Endodermal cell (in vitro differentiated cells): ENCODE measurements around the gene TTLL12. TPM values are rescaled to one million over a fixed set of nuclear protein-coding genes. Genes with fewer than 3 reads are reported as not detected.

Experiments
- DNase-seq: peaks from one replicate; pipeline ENCODE4 v3.0.0-alpha.2; 2017
- H3K27ac ChIP-seq: 2 replicates; pipeline ENCODE4 v1.5.1; 2013; ENCODE audit warnings: mild to moderate bottlenecking, low read depth, low read length, moderate library complexity
- H3K27me3 ChIP-seq: 2 replicates; pipeline ENCODE4 v1.6.1; 2013; ENCODE audit warnings: mild to moderate bottlenecking, low read length, moderate library complexity; ENCODE audit not compliant: insufficient read depth, control insufficient read depth, poor library complexity, severe bottlenecking
- H3K36me3 ChIP-seq: 2 replicates; pipeline ENCODE4 v1.7.0; 2013; ENCODE audit warnings: mild to moderate bottlenecking, low read length, moderate library complexity; ENCODE audit not compliant: control insufficient read depth, insufficient read depth
- H3K4me1 ChIP-seq: one replicate; pipeline ENCODE4 v1.7.0; 2013; ENCODE audit warnings: low read length; ENCODE audit not compliant: control insufficient read depth, insufficient read depth
- H3K4me3 ChIP-seq: 2 replicates; pipeline ENCODE4 v1.5.1; 2013; ENCODE audit warnings: mild to moderate bottlenecking, low read length, moderate library complexity
- H3K9ac ChIP-seq: 2 replicates; pipeline ENCODE4 v1.6.1; 2013; ENCODE audit warnings: mild to moderate bottlenecking, low read length, moderate library complexity; ENCODE audit not compliant: poor library complexity, severe bottlenecking; ENCODE audit errors: extremely low read depth
- H3K9me3 ChIP-seq: 2 replicates; pipeline ENCODE4 v1.6.1; 2013; ENCODE audit warnings: mild to moderate bottlenecking, low read length, moderate library complexity; ENCODE audit not compliant: control insufficient read depth
- H3K27ac Mint-ChIP-seq: 2 replicates; pipeline ENCODE4 v1.8.0; 2020; ENCODE audit warnings: mixed read lengths
- H3K27me3 Mint-ChIP-seq: 2 replicates; pipeline ENCODE4 v1.8.0; 2021; ENCODE audit warnings: mild to moderate bottlenecking, mixed read lengths; ENCODE audit not compliant: insufficient read depth
- H3K36me3 Mint-ChIP-seq: 2 replicates; pipeline ENCODE4 v1.8.0; 2020; ENCODE audit warnings: low read depth, mixed read lengths
- H3K4me1 Mint-ChIP-seq: 2 replicates; pipeline ENCODE4 v1.8.0; 2020; ENCODE audit warnings: mixed read lengths
- H3K4me3 Mint-ChIP-seq: 2 replicates; pipeline ENCODE4 v1.8.0; 2020; ENCODE audit warnings: mild to moderate bottlenecking, moderate library complexity, mixed read lengths
- H3K9me3 Mint-ChIP-seq: 2 replicates; pipeline ENCODE4 v1.8.0; 2020; ENCODE audit warnings: mild to moderate bottlenecking, mixed read lengths
- WGBS, 2 experiments: methylation state at CpG; one replicate each; pipeline versions ENCODE4 v1.1.5 to v1.1.7; 2013; ENCODE audit warnings: missing lambda C conversion rate in 2 of 2, mixed read lengths in 1 of 2; ENCODE audit not compliant: insufficient coverage in 1 of 2, insufficient read length in 1 of 2; 5-methylcytosine and 5-hydroxymethylcytosine counted together
- total RNA-seq, 2 donors: library from RNA; stranded (reverse); fragmentation: NEBNext Ultra II Directional in 1 of 2; extraction: Animal tissue kit (Norgen Biotek cat#: 25700) in 1 of 2; gene quantifications; 2 replicates in 1 of 2; 3 replicates in 1 of 2; pipeline ENCODE4 v1.2.1, GENCODE V29; 2021
- TF ChIP-seq, protein P1 (sequence below): fragments of 200-600 bp; sonication (generic); conservative IDR thresholded peaks from 2 replicates; pipeline ENCODE4 v1.5.0; 2021; ENCODE audit warnings: antibody characterized with exemption, mild to moderate bottlenecking

TTLL12 gene
- total RNA-seq, 2 donors from 2014 or later: 49.8 to 71.0 TPM

DNA sequence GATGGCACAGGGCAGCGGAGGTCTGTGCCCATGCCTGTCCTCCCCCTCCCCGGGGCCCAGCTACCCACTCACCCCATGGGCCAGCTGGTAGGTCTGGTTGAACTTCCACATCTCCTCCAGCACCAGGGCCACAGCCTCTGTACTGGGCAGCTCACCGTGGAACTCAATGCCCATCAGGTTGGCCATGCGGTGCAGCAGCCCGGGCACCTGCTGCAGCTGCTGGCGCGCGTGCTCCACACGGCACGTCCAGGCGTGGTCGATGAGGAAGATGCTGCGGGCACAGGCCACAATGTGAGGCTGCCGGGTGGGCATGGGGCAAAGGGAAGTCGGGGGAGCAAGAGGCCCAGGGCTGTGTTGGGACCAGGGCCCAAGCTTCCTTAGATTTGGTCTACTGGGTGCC is 6.3 kb downstream of the TTLL12 start:
- H3K27me3 Mint-ChIP-seq: no peaks in the 10 kb centered on the region
- TF ChIP-seq, protein P1, sequence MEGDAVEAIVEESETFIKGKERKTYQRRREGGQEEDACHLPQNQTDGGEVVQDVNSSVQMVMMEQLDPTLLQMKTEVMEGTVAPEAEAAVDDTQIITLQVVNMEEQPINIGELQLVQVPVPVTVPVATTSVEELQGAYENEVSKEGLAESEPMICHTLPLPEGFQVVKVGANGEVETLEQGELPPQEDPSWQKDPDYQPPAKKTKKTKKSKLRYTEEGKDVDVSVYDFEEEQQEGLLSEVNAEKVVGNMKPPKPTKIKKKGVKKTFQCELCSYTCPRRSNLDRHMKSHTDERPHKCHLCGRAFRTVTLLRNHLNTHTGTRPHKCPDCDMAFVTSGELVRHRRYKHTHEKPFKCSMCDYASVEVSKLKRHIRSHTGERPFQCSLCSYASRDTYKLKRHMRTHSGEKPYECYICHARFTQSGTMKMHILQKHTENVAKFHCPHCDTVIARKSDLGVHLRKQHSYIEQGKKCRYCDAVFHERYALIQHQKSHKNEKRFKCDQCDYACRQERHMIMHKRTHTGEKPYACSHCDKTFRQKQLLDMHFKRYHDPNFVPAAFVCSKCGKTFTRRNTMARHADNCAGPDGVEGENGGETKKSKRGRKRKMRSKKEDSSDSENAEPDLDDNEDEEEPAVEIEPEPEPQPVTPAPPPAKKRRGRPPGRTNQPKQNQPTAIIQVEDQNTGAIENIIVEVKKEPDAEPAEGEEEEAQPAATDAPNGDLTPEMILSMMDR: no peak
- Histone ChIP-seq H3K27me3 (no peaks in the 10 kb centered on the region), H3K4me1 (peaks cover 5% of the 10 kb centered on the region), H3K27ac (no peak overlapping the region), H3K9ac (no peak overlapping the region), H3K4me3 (no peak overlapping the region), H3K9me3 (no peaks in the 10 kb centered on the region), H3K36me3 (peaks cover 22% of the 10 kb centered on the region)
- H3K36me3 Mint-ChIP-seq: peaks cover 47% of the 10 kb centered on the region
- no peaks in the 10 kb centered on the region for H3K9me3 Mint-ChIP-seq
- H3K4me3 Mint-ChIP-seq: no peak overlapping the region
- H3K4me1 Mint-ChIP-seq: peaks cover 12% of the 10 kb centered on the region
- DNase-seq: no peak
- 92 to 96% methylated on average over 10 to 15 of the region's 15 CpGs for WGBS, 2 experiments
- no peak overlapping the region for H3K27ac Mint-ChIP-seq

- Histone ChIP-seq H3K4me1 (no peaks in the 10 kb centered on the region), H3K9me3 (no peaks in the 10 kb centered on the region), H3K27me3 (no peaks in the 10 kb centered on the region), H3K9ac (no peak overlapping the region), H3K27ac (no peak overlapping the region), H3K4me3 (no peak overlapping the region), H3K36me3 (peaks cover 25% of the 10 kb centered on the region)
- H3K4me1 Mint-ChIP-seq: peaks cover 9% of the 10 kb centered on the region
- no peak for DNase-seq
- no peak overlapping the region for H3K4me3 Mint-ChIP-seq
- TF ChIP-seq, protein P1: no peak
- peaks cover 47% of the 10 kb centered on the region for H3K36me3 Mint-ChIP-seq
- 96 to 97% methylated on average over 4 to 15 of the region's 15 CpGs for WGBS, 2 experiments
- H3K9me3 Mint-ChIP-seq: no peaks in the 10 kb centered on the region
- no peaks in the 10 kb centered on the region for H3K27me3 Mint-ChIP-seq
- H3K27ac Mint-ChIP-seq: no peak overlapping the region
These were observed 7.1 kb downstream of the TTLL12 start for GRCh38 chr22:43179911-43180195.

DNA sequence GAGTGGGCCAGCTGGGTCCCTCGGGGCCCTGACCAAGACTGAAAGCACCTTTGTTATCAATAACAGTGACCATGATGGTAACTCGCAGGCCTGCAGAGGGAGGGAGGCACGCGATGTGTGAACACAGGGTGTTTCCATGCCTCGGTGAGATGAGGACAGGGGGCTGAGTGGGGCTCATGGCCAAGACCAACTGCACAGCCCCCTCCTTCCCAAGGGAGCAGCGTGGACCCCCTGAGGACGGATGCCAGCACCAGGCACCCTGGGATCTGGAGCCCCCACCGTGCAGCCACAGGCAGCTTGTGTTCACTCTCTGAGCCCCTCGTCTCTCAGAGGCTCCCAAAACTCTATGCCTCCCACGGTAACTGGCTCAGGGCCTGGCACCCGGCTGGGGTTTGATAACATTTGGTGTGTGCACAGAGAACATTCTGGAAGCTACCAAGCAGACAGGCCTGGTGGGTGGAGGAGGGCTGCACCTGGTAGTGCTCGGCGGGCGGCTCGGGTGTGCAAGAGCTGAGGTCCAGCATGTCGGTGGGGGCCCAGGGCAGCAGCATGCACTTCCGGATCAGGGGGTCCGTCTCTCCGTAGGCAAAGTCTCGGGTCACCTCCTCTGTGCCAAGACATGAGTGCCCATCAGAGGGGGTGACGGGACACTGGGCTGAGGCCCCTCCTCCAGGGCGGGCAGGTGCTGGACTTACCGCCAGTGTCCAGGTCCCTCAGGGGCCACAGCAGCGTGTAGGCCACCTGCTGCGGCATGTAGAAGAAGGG is 7.6 kb downstream of the TTLL12 start:
- Histone ChIP-seq H3K27me3 (no peaks in the 10 kb centered on the region), H3K4me1 (no peaks in the 10 kb centered on the region), H3K27ac (no peak overlapping the region), H3K9ac (no peak overlapping the region), H3K36me3 (peaks cover 30% of the 10 kb centered on the region), H3K9me3 (no peaks in the 10 kb centered on the region), H3K4me3 (no peak overlapping the region)
- Mint-ChIP-seq H3K27ac (no peak overlapping the region), H3K4me3 (no peak overlapping the region), H3K4me1 (peaks cover 5% of the 10 kb centered on the region), H3K9me3 (no peaks in the 10 kb centered on the region), H3K36me3 (peaks cover 47% of the 10 kb centered on the region), H3K27me3 (no peaks in the 10 kb centered on the region)
- 89 to 96% methylated on average over 9 to 25 of the region's 25 CpGs for WGBS, 2 experiments
- TF ChIP-seq, protein P1: no peak
- no peak for DNase-seq
